BJ (cell line): Measurements from ENCODE around the gene TMX2. TPM values are rescaled to one million over a fixed set of nuclear protein-coding genes. Genes with fewer than 3 reads are reported as not detected.

Source experiments
- CTCF ChIA-PET: fragments of 350-600 bp; formaldehyde crosslinking; extraction: SDS; loops from one replicate; lab custom pipeline; 2021; ENCODE audit warnings: antibody characterized with exemption, inconsistent platforms; lab: Yijun Ruan, JAX
- POLR2A ChIA-PET: fragments of 300-600 bp; sonication (Branson Sonifier 250); formaldehyde crosslinking; extraction: SDS; loops from one replicate; lab custom pipeline; 2021; ENCODE audit warnings: antibody characterized with exemption; lab: Charles Lee
- DNase-seq: peaks from one replicate; pipeline ENCODE4 v3.0.0-alpha.2; 2011; ENCODE audit warnings: low read depth
- H3K27me3 ChIP-seq: 2 replicates; pipeline ENCODE4 v1.6.0; 2011; ENCODE audit warnings: low read length; ENCODE audit not compliant: control insufficient read depth, insufficient read depth
- H3K36me3 ChIP-seq: 2 replicates; pipeline ENCODE4 v1.5.1; 2011; ENCODE audit warnings: low read length; ENCODE audit not compliant: control insufficient read depth, insufficient read depth
- H3K4me3 ChIP-seq: 2 replicates; pipeline ENCODE4 v1.5.1; 2011; ENCODE audit warnings: low read depth, mild to moderate bottlenecking, control low read depth, low read length
- CTCF ChIP-seq: IDR thresholded peaks from 2 replicates; pipeline ENCODE4 v1.5.1; 2011; ENCODE audit warnings: low read depth, mild to moderate bottlenecking, control low read depth, inconsistent platforms, low read length, moderate library complexity; ENCODE audit not compliant: insufficient read depth
- polyA plus RNA-seq: library from polyadenylated mRNA; depleted of rRNA; stranded (reverse); fragments of >200 nt; gene quantifications from 2 replicates; pipeline ENCODE4 v1.2.3, GENCODE V29; 2011

Gene TMX2
- polyA plus RNA-seq, 1 experiment = 96.7 TPM

GRCh38 chr11:57785072-57785471, 72.7 kb downstream of the TMX2 start:
- CTCF ChIA-PET = interaction anchor here (0.7 to 1.4 kb wide), 3 partner anchors 14 to 26 kb away, joined by 3 to 8 read pairs (median 4); no protein-coding TSS in a partner anchor
- TF ChIP-seq CTCF = no peak
- Histone ChIP-seq H3K4me3 (no peak overlapping the region), H3K27me3 (no peaks in the 10 kb centered on the region), H3K36me3 (0 out of 2 replicates have a peak, but pooled peaks cover 1% of the 10 kb centered on the region)
- POLR2A ChIA-PET = no interaction called here
- no peak for DNase-seq

GRCh38 chr11:57786436-57786835, 74.0 kb downstream of the TMX2 start:
- H3K4me3 ChIP-seq = no peak overlapping the region
- peaks cover 2% of the 10 kb centered on the region; the same call in 1 of the 2 replicates for H3K36me3 ChIP-seq
- POLR2A ChIA-PET = no interaction called here
- CTCF ChIA-PET = interaction anchor here (0.6 to 0.8 kb wide), 2 partner anchors 22 to 23 kb away, joined by 3 read pairs; no protein-coding TSS in a partner anchor
- no peaks in the 10 kb centered on the region for H3K27me3 ChIP-seq
- no peak for TF ChIP-seq CTCF
- no peak for DNase-seq

GRCh38 chr11:57787006-57787604, 74.7 kb downstream of the TMX2 start:
- TF ChIP-seq CTCF = no peak

GRCh38 chr11:57787920-57788702, 75.7 kb downstream of the TMX2 start:
- no peak for TF ChIP-seq CTCF
- POLR2A ChIA-PET = no interaction called here

More at GRCh38 chr11:57787006-57787604, 74.7 kb downstream of the TMX2 start:
- no peak for DNase-seq
- CTCF ChIA-PET = interaction anchor here (0.6 to 4.0 kb wide), 2 partner anchors 13 to 24 kb away, joined by 3 to 19 read pairs; no protein-coding TSS in a partner anchor
- Histone ChIP-seq H3K36me3 (peaks cover 3% of the 10 kb centered on the region; the same call in 1 of the 2 replicates), H3K4me3 (no peak overlapping the region), H3K27me3 (no peaks in the 10 kb centered on the region)
- POLR2A ChIA-PET = no interaction called here

GRCh38 chr11:57788703-57789088, 76.3 kb downstream of the TMX2 start:
- POLR2A ChIA-PET = no interaction called here
- no peak for DNase-seq
- Histone ChIP-seq H3K36me3 (peaks cover 4% of the 10 kb centered on the region; the same call in 1 of the 2 replicates), H3K4me3 (no peak overlapping the region), H3K27me3 (no peaks in the 10 kb centered on the region)
- TF ChIP-seq CTCF = no peak
- CTCF ChIA-PET = interaction anchor here (4.0 kb wide), 1 partner anchor 12 kb away, joined by 19 read pairs; no protein-coding TSS in a partner anchor

More at GRCh38 chr11:57787920-57788702, 75.7 kb downstream of the TMX2 start:
- no peak for DNase-seq
- H3K27me3 ChIP-seq = no peaks in the 10 kb centered on the region
- CTCF ChIA-PET = interaction anchor here (4.0 kb wide), 1 partner anchor 12 kb away, joined by 19 read pairs; no protein-coding TSS in a partner anchor
- H3K36me3 ChIP-seq = peaks cover 4% of the 10 kb centered on the region; the same call in 1 of the 2 replicates
- H3K4me3 ChIP-seq = no peak overlapping the region
